Activated T-cell treated with anti-CD3 and anti-CD28 coated beads, Interleukin-2, amount 50 U/mL, for 4 hours (primary cell): ENCODE results near the gene CRADD. TPM values are rescaled to one million over a fixed set of nuclear protein-coding genes. Genes with fewer than 3 reads are reported as not detected.

Source experiments
- ATAC-seq, 2 donors: fragments of 200-7000 bp; cut with Tn5 transposase; one replicate each; pipeline ENCODE4 v1.10.0; 2021
- DNase-seq: peaks from one replicate; pipeline ENCODE4 v3.0.0-alpha.2; 2020
- H3K27me3 Mint-ChIP-seq: one replicate; pipeline ENCODE4 v1.8.0; 2021; ENCODE audit warnings: low read depth, mixed read lengths
- H3K36me3 Mint-ChIP-seq: one replicate; pipeline ENCODE4 v1.8.0; 2022; ENCODE audit warnings: mixed read lengths; ENCODE audit not compliant: insufficient read depth
- H3K4me1 Mint-ChIP-seq: one replicate; pipeline ENCODE4 v1.8.0; 2021; ENCODE audit warnings: low read depth, mixed read lengths
- H3K4me3 Mint-ChIP-seq: one replicate; pipeline ENCODE4 v1.8.0; 2021; ENCODE audit warnings: mild to moderate bottlenecking, moderate library complexity, mixed read lengths
- H3K9me3 Mint-ChIP-seq: one replicate; pipeline ENCODE4 v1.8.0; 2021; ENCODE audit warnings: mixed read lengths
- total RNA-seq, 3 donors: library from RNA; stranded (reverse); gene quantifications; one replicate each; pipeline ENCODE4 v1.2.1, GENCODE V29; 2021

CRADD gene
- total RNA-seq, 3 donors from 2014 or later = 6.9 to 9.9 (median 8.7) TPM

GRCh38 chr12:93808169-93808899, 131.2 kb downstream of the CRADD start:
- Mint-ChIP-seq H3K4me1 (peaks cover 12% of the 10 kb centered on the region), H3K27me3 (no peaks in the 10 kb centered on the region), H3K9me3 (no peaks in the 10 kb centered on the region), H3K36me3 (no peaks in the 10 kb centered on the region), H3K4me3 (no peak overlapping the region)
- ATAC-seq (no peak), DNase-seq (no peak)

DNA sequence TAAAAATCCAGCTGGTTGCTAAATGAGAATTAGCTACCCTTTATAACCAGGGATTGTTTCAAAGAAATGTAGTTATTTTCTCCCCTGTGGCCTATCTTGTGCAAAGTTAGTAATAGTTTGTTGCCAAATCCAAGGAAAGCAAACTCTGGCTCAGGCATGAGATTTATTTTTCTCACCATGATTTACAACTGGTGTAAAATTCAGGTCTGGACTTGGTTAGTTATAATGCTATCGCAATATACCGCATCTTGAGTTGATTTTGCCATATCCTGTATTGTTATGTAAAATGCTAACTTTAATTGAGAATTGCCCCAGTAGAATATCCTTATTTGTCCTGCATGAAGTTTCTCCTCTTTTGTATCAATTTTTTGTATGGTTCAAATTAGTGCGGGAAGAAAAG, 135.5 kb downstream of the CRADD start:
- Mint-ChIP-seq H3K4me1 (peaks cover 3% of the 10 kb centered on the region), H3K27me3 (no peaks in the 10 kb centered on the region), H3K36me3 (peaks cover 4% of the 10 kb centered on the region), H3K9me3 (no peaks in the 10 kb centered on the region), H3K4me3 (no peak overlapping the region)
- no peak for DNase-seq
- no peak for ATAC-seq

GRCh38 chr12:93813186-93813585, 136.0 kb downstream of the CRADD start:
- H3K9me3 Mint-ChIP-seq = no peaks in the 10 kb centered on the region
- no peaks in the 10 kb centered on the region for H3K27me3 Mint-ChIP-seq
- ATAC-seq = no peak
- no peak overlapping the region for H3K4me3 Mint-ChIP-seq
- DNase-seq = no peak
- H3K4me1 Mint-ChIP-seq = no peaks in the 10 kb centered on the region
- H3K36me3 Mint-ChIP-seq = peaks cover 5% of the 10 kb centered on the region

GRCh38 chr12:93813972-93814821, 137.0 kb downstream of the CRADD start:
- H3K4me3 Mint-ChIP-seq = no peak overlapping the region
- H3K4me1 Mint-ChIP-seq = no peaks in the 10 kb centered on the region
- H3K27me3 Mint-ChIP-seq = no peaks in the 10 kb centered on the region
- H3K36me3 Mint-ChIP-seq = peaks cover 5% of the 10 kb centered on the region
- DNase-seq (no peak), ATAC-seq (no peak)
- no peaks in the 10 kb centered on the region for H3K9me3 Mint-ChIP-seq

- Mint-ChIP-seq H3K4me3 (no peak overlapping the region), H3K27me3 (no peaks in the 10 kb centered on the region), H3K36me3 (peaks cover 10% of the 10 kb centered on the region), H3K9me3 (no peaks in the 10 kb centered on the region), H3K4me1 (no peaks in the 10 kb centered on the region)
- DNase-seq (no peak), ATAC-seq (no peak)
Measured at GRCh38 chr12:93818488-93819049, 141.4 kb downstream of the CRADD start.

GRCh38 chr12:93819050-93819491, 141.9 kb downstream of the CRADD start:
- ATAC-seq = no peak
- DNase-seq = no peak
- no peaks in the 10 kb centered on the region for H3K9me3 Mint-ChIP-seq
- H3K4me3 Mint-ChIP-seq = no peak overlapping the region
- H3K27me3 Mint-ChIP-seq = no peaks in the 10 kb centered on the region
- H3K36me3 Mint-ChIP-seq = peaks cover 9% of the 10 kb centered on the region
- no peaks in the 10 kb centered on the region for H3K4me1 Mint-ChIP-seq

DNA sequence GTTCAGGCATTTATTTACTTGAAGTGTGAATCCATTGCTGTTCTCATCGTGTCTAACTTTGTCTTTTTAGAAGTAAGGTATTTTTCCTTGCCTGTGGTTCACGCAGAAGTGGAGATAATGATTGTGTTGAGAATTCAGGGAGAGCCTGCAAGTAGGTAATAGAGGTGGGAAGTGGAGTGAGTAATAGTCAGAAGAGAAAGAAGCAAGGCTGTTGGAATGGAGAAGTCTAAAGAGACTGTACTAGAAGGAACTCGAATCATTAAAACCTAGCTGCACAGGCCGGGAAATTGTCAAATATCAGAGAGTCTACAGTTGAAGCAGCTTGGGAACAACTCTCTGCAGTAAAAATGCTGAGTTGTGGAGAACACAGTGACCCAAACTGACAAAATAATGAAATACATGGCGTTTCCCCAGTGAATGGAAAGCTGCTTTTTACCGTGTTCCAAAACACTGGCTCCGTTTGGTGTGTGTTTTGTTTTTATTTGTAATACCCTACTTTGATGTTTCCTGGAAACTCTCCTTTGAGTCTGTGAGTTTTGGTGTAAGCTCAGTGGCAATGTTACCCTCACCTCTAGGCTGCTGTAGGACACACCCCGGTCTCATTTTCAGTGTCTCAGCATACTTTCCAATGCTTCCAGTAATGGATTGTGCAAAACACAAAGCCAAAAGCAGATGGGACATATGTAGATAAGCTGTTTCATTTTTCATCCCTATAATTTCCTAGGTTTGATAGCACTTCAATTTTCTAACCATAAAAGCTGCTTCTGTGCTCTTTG, 146.6 kb downstream of the CRADD start:
- Mint-ChIP-seq H3K27me3 (no peaks in the 10 kb centered on the region), H3K4me1 (no peaks in the 10 kb centered on the region), H3K36me3 (peaks cover 6% of the 10 kb centered on the region), H3K4me3 (no peak overlapping the region), H3K9me3 (no peaks in the 10 kb centered on the region)
- no peak for ATAC-seq
- DNase-seq = no peak

- Mint-ChIP-seq H3K4me1 (no peaks in the 10 kb centered on the region), H3K27me3 (no peaks in the 10 kb centered on the region), H3K4me3 (no peak overlapping the region), H3K36me3 (peaks cover 3% of the 10 kb centered on the region), H3K9me3 (no peaks in the 10 kb centered on the region)
- DNase-seq (no peak), ATAC-seq (no peak)
Measured at GRCh38 chr12:93824514-93825500, 147.6 kb downstream of the CRADD start.

DNA sequence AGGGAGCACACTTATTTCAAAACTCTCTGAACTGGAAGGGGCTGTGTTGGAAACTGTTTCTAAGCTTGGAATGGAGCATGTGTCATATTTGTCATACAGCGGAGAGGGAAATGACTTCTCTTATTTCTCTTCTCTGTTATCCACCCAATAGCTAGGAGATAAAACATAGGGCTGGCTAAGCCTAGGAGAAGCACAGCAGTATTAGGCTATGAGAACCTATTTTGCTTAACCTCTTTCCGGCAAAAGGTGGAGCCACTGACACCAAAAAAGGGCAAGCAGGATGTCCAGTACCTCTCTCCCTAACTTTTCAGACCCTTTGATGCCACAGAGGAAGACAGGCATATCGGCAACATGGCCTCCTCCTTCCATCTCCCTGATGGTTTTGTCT, 148.3 kb downstream of the CRADD start:
- no peaks in the 10 kb centered on the region for H3K27me3 Mint-ChIP-seq
- no peaks in the 10 kb centered on the region for H3K4me1 Mint-ChIP-seq
- H3K36me3 Mint-ChIP-seq = no peaks in the 10 kb centered on the region
- no peaks in the 10 kb centered on the region for H3K9me3 Mint-ChIP-seq
- H3K4me3 Mint-ChIP-seq = no peak overlapping the region
- ATAC-seq (no peak), DNase-seq (no peak)

DNA sequence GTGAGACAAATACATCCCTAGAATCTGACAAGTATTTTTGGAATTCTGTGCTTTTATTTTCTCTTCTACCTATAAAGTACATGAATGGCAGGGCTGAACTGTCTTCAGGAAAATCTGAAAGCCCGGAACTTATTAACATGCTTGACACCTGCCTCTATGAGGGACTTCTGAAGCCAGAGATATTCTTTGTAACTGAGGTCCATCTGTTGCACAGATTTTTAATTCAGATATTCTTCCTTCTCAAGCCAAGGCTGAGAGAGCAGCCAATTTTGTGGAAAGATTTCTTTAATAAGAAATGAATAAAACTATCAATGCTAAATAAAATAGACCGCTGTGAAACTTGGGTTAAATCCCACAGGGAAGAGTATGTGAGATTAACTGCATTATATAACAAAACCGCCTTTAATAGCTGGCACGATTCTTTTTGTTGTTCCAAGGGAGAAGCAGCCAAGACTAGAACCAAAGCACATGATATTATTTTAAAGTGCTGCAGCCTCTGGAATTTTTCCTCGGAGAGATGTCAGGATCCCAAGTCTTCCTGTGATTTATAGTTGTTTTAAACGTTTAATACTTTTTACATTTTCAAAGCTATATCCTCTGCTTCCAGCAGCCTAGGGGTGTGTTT, 148.9 kb downstream of the CRADD start:
- ATAC-seq = no peak

GRCh38 chr12:93827179-93827578, 150.0 kb downstream of the CRADD start:
- ATAC-seq = no peak
- Mint-ChIP-seq H3K4me3 (no peak overlapping the region), H3K27me3 (no peaks in the 10 kb centered on the region), H3K36me3 (no peaks in the 10 kb centered on the region), H3K4me1 (no peaks in the 10 kb centered on the region), H3K9me3 (no peaks in the 10 kb centered on the region)
- no peak for DNase-seq

More for the DNA sequence above, 148.9 kb downstream of the CRADD start:
- Mint-ChIP-seq H3K4me1 (no peaks in the 10 kb centered on the region), H3K9me3 (no peaks in the 10 kb centered on the region), H3K4me3 (no peak overlapping the region), H3K27me3 (no peaks in the 10 kb centered on the region), H3K36me3 (no peaks in the 10 kb centered on the region)
- no peak for DNase-seq

GRCh38 chr12:93827669-93828068, 150.5 kb downstream of the CRADD start:
- Mint-ChIP-seq H3K27me3 (no peaks in the 10 kb centered on the region), H3K4me3 (no peak overlapping the region), H3K36me3 (no peaks in the 10 kb centered on the region), H3K4me1 (no peaks in the 10 kb centered on the region), H3K9me3 (no peaks in the 10 kb centered on the region)
- ATAC-seq (no peak), DNase-seq (no peak)

- ATAC-seq = no peak
Measured at GRCh38 chr12:93829016-93829415, 151.8 kb downstream of the CRADD start.

More at GRCh38 chr12:93829016-93829415, 151.8 kb downstream of the CRADD start:
- no peak overlapping the region for H3K4me3 Mint-ChIP-seq
- no peaks in the 10 kb centered on the region for H3K9me3 Mint-ChIP-seq
- no peak for DNase-seq
- no peaks in the 10 kb centered on the region for H3K4me1 Mint-ChIP-seq
- H3K27me3 Mint-ChIP-seq = no peaks in the 10 kb centered on the region
- peaks cover 2% of the 10 kb centered on the region for H3K36me3 Mint-ChIP-seq
